Mononuclear cell (primary cell): ENCODE data around the gene FICD. TPM values are rescaled to one million over a fixed set of nuclear protein-coding genes. Genes with fewer than 3 reads are reported as not detected.

Experiments
- H3K27me3 ChIP-seq: 2 replicates; pipeline ENCODE4 v1.6.0; 2011; ENCODE audit warnings: low read length, control low read depth; ENCODE audit not compliant: insufficient read depth
- H3K4me1 ChIP-seq: 2 replicates; pipeline ENCODE4 v1.5.1; 2011; ENCODE audit warnings: mild to moderate bottlenecking, low read length, control low read depth; ENCODE audit not compliant: insufficient read depth
- H3K4me3 ChIP-seq: 2 replicates; pipeline ENCODE4 v1.5.1; 2011; ENCODE audit warnings: mild to moderate bottlenecking, low read length, moderate library complexity
- H3K9me3 ChIP-seq: 2 replicates; pipeline ENCODE4 v1.5.1; 2011; ENCODE audit warnings: low read depth, mild to moderate bottlenecking, control low read depth, low read length
- total RNA-seq: library from RNA; depleted of rRNA; stranded (reverse); fragments of >200 nt; gene quantifications from one replicate; pipeline ENCODE4 v1.2.3, GENCODE V29; 2012

Gene FICD
- total RNA-seq, 1 donor = 3.3 TPM

GRCh38 chr12:108516511-108517275 is 1.6 kb downstream of the FICD start:
- Histone ChIP-seq H3K4me1 (peaks cover 17% of the 10 kb centered on the region), H3K9me3 (no peaks in the 10 kb centered on the region), H3K4me3 (no peak overlapping the region), H3K27me3 (no peaks in the 10 kb centered on the region)

DNA sequence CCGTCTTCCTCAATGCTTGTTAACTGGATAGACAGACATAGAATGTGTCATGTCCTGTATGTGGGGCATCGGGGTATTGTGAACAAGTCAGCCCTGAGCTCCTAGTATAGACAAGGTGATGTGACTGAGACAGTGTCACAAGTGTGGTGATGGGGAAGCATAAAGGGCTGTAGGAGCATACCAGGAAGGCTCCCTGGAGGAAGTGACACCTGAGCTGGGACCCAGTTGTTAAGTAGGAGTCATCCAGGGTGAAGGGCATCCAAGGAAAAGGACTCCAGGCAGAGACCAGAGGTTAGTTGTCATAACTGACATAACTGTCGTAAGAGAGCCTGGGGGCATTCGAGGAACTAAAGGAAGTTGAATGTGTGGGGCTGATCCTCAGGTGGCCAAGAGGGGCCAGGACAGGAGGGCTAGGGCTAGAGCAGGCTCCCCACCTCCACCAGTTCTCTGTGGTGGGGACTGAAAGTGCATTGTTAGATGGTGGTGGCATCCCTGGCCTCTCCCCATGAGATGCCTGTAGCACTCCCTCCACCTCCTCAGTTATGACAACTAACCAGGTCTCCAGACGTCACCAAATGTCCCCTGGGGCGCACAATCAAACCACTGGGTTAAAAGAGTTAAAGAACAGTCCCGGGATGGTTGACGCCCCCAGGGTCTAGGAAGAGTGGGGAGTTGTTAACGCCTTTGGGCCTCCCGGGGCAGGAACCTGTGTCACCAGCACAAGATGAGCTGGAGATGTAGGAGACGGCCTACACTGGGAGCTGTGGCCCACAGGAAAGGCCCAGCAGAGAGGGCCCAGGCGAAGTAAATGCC is 2.4 kb downstream of the FICD start:
- Histone ChIP-seq H3K9me3 (no peaks in the 10 kb centered on the region), H3K4me3 (no peak overlapping the region), H3K4me1 (peaks cover 17% of the 10 kb centered on the region), H3K27me3 (no peaks in the 10 kb centered on the region)

- Histone ChIP-seq H3K27me3 (no peaks in the 10 kb centered on the region), H3K4me1 (peaks cover 17% of the 10 kb centered on the region), H3K9me3 (no peaks in the 10 kb centered on the region), H3K4me3 (no peak overlapping the region)
Observed at GRCh38 chr12:108518101-108518715, 3.1 kb downstream of the FICD start.

DNA sequence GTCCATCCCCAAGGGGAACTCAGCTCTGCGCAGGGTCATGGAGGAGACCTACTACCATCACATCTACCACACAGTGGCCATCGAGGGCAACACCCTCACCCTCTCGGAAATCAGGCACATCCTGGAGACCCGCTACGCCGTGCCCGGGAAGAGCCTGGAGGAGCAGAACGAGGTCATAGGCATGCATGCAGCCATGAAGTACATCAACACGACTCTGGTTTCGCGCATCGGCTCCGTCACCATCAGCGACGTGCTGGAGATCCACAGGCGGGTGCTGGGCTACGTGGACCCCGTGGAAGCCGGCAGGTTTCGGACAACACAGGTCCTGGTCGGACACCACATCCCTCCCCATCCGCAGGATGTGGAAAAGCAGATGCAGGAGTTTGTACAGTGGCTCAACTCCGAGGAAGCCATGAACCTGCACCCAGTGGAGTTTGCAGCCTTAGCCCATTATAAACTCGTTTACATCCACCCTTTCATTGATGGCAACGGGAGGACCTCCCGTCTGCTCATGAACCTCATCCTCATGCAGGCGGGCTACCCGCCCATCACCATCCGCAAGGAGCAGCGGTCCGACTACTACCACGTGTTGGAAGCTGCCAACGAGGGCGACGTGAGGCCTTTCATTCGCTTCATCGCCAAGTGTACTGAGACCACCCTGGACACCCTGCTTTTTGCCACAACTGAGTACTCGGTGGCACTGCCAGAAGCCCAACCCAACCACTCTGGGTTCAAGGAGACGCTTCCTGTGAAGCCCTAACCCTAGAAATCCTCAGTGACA is 3.8 kb downstream of the FICD start:
- H3K4me1 ChIP-seq = peaks cover 17% of the 10 kb centered on the region
- H3K27me3 ChIP-seq = no peaks in the 10 kb centered on the region
- H3K9me3 ChIP-seq = no peaks in the 10 kb centered on the region
- H3K4me3 ChIP-seq = no peak overlapping the region

- Histone ChIP-seq H3K4me1 (peaks cover 13% of the 10 kb centered on the region), H3K27me3 (no peaks in the 10 kb centered on the region), H3K9me3 (no peaks in the 10 kb centered on the region), H3K4me3 (no peak overlapping the region)
Observed at GRCh38 chr12:108519558-108519957, 4.5 kb downstream of the FICD start.

GRCh38 chr12:108523365-108523764 is 8.3 kb downstream of the FICD start:
- H3K4me1 ChIP-seq = no peaks in the 10 kb centered on the region
- no peaks in the 10 kb centered on the region for H3K27me3 ChIP-seq
- H3K9me3 ChIP-seq = no peaks in the 10 kb centered on the region
- no peak overlapping the region for H3K4me3 ChIP-seq

GRCh38 chr12:108525681-108526080 is 10.6 kb downstream of the FICD start:
- Histone ChIP-seq H3K4me3 (no peak overlapping the region), H3K27me3 (no peaks in the 10 kb centered on the region), H3K9me3 (no peaks in the 10 kb centered on the region), H3K4me1 (no peaks in the 10 kb centered on the region)

DNA sequence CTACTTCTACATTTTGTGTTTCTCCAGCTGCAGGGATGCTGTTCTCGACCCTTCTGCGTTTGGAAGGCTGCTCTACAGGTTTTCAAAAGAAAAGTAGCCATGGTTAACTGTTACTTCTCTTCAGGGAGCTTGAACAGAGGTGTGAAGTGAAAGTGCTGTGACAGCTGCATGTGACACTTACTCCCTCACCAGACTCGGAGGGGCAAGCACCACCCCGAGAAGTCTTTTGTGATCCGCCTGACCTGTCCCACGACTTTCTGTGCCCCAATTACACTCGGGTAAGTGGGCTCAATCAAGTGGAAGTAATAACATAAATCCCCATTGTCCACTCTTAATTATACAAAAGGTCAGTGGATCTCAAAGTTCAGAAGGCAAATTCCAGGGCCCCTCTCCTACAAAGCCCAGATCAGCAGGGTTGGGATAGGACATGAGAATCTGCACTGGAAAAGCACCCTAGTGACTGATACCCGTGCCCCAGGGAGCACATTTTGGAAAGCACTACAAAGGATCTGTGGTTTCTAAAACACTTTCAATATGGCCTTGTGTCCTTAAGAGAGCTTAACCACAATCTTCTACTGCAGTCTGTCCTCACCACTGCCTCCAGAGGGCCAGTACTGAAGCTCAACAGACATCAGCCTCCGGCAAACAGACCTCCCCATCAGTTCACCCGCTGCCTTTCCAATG is 11.5 kb downstream of the FICD start:
- Histone ChIP-seq H3K27me3 (no peaks in the 10 kb centered on the region), H3K4me1 (no peaks in the 10 kb centered on the region), H3K4me3 (no peak overlapping the region), H3K9me3 (no peaks in the 10 kb centered on the region)

GRCh38 chr12:108527166-108527496 is 12.1 kb downstream of the FICD start:
- H3K9me3 ChIP-seq = no peaks in the 10 kb centered on the region
- H3K4me3 ChIP-seq = no peak overlapping the region
- H3K27me3 ChIP-seq = no peaks in the 10 kb centered on the region
- no peaks in the 10 kb centered on the region for H3K4me1 ChIP-seq

GRCh38 chr12:108530161-108530560 is 15.1 kb downstream of the FICD start:
- Histone ChIP-seq H3K4me3 (no peak overlapping the region), H3K9me3 (no peaks in the 10 kb centered on the region), H3K27me3 (no peaks in the 10 kb centered on the region), H3K4me1 (no peaks in the 10 kb centered on the region)

GRCh38 chr12:108531929-108532848 is 17.1 kb downstream of the FICD start:
- no peaks in the 10 kb centered on the region for H3K9me3 ChIP-seq
- no peak overlapping the region for H3K4me3 ChIP-seq
- H3K4me1 ChIP-seq = no peaks in the 10 kb centered on the region
- no peaks in the 10 kb centered on the region for H3K27me3 ChIP-seq

DNA sequence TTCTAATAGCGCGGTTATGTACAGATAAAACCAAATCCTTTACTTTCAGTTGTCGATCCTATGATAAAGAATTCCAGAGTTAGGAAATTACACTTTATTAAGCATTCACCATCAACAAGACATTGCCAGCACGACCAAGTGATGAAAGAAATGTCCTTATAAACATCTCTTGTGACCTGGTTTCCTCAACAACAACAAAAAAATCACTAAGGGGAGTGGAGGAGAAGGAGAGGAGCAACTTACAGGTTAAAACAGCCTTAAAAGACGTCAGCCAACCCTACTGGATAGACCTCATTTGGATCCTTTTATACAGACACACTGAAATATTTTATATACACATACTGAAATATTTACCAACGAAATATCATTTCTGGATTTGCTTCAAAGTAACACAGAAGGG is 23.1 kb downstream of the FICD start:
- H3K4me1 ChIP-seq = peaks cover 9% of the 10 kb centered on the region
- no peak overlapping the region for H3K4me3 ChIP-seq
- H3K9me3 ChIP-seq = no peaks in the 10 kb centered on the region
- no peaks in the 10 kb centered on the region for H3K27me3 ChIP-seq

DNA sequence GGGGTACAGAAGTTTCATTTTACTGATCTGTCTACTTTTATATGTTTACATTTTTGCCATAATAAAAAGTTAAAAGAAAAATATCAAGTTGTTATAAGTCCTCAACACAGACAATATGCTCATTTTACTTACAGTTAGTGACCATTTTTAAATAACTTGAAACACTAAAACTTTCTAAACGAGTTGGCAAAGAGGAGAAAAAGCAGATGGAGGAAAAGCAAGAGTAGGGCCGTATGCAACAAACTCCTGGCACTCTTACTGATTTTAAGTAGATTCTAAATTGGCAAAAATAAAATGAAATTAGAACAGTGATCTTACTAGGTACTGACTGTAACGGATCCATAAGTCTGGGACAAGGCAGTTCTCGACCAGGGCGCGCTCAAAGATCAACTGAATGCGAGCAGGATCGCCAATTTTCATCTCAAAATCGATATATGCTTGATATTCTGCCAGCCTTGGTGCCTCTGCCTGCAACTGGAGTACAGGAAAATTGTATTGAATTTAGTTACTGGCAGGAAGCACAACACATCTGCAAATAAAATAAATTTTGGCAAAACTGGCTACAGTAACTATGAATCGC is 23.6 kb downstream of the FICD start:
- Histone ChIP-seq H3K9me3 (no peaks in the 10 kb centered on the region), H3K4me1 (peaks cover 9% of the 10 kb centered on the region), H3K27me3 (no peaks in the 10 kb centered on the region), H3K4me3 (no peak overlapping the region)
